B cell (primary cell): ENCODE data around the gene NUBP2.

Experiments used
- CTCF ChIP-seq: fragments of 200-600 bp; IDR thresholded peaks from one replicate; pipeline ENCODE4 v1.8.0; 2022; ENCODE audit warnings: antibody characterized with exemption, mild to moderate bottlenecking
- EZH2 ChIP-seq: IDR thresholded peaks from 2 replicates; pipeline ENCODE4 v1.6.1; 2012; ENCODE audit warnings: borderline replicate concordance, low read depth, mild to moderate bottlenecking, moderate library complexity, low read length; ENCODE audit not compliant: insufficient read depth, poor library complexity, severe bottlenecking

DNA sequence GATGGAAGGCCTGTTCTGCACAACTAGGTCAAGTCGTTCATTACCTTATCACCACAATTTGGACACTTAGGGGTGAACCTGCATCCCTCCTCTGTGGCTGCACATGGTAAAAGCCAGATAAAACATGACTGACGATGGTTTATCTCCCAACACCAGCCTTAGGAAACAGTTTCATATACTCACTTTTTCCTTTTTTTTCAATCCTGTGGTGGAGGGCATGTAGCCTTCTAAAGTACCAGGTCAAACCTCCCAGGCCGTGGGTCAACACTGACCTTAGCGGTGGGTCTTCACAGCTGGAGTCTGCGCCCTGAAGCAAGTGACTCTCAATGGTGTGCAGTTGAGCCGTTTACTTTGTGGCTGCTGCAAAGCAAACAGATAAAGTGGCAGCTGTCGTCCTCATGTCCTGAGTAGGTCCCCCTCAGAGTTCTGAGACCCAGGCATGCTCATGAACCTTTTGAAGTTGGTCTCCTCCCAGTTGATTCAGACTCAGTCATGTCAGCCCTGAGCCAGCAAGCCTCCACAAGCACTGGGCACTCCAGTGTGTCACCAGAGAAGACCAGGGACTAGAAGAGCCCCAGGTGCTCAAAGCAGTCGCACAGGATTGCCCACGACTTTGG, 50.2 kb downstream of the NUBP2 start:
- TF ChIP-seq CTCF (no peak), EZH2 (no peak)
